GM23338 (cell line): ENCODE data around the gene FOXP1.

Source experiments
- CREB1 ChIP-seq: fragments of 250-450 bp; sonication (Bioruptor Pico); IDR thresholded peaks from 2 replicates; pipeline ENCODE4 v1.5.0; 2020; ENCODE audit warnings: low read depth, mild to moderate bottlenecking, moderate library complexity
- ETS1 ChIP-seq: IDR thresholded peaks from 2 replicates; pipeline ENCODE4 v1.6.1; 2016; ENCODE audit warnings: antibody characterized with exemption
- EZH2 ChIP-seq: fragments of 200-600 bp; sonication (generic); IDR thresholded peaks from one replicate; pipeline ENCODE4 v1.8.0; 2017; ENCODE audit warnings: antibody characterized with exemption, mild to moderate bottlenecking, low read depth; ENCODE audit not compliant: unreplicated experiment
- EZH2phosphoT487 ChIP-seq: fragments of 200-600 bp; sonication (generic); IDR thresholded peaks from one replicate; pipeline ENCODE4 v1.8.1; 2018; ENCODE audit warnings: antibody characterized with exemption; ENCODE audit not compliant: unreplicated experiment
- JUNB ChIP-seq: IDR thresholded peaks from one replicate; pipeline ENCODE4 v1.6.1; 2016; ENCODE audit warnings: antibody characterized with exemption; ENCODE audit not compliant: unreplicated experiment
- NANOG ChIP-seq: IDR thresholded peaks from 2 replicates; pipeline ENCODE4 v1.6.1; 2016; ENCODE audit warnings: antibody characterized with exemption, borderline replicate concordance
- POLR2AphosphoS5 ChIP-seq: IDR thresholded peaks from 2 replicates; pipeline ENCODE4 v1.6.1; 2016; ENCODE audit warnings: antibody characterized with exemption, low read depth
- REST ChIP-seq: IDR thresholded peaks from one replicate; pipeline ENCODE4 v1.6.1; 2018; ENCODE audit warnings: antibody characterized with exemption; ENCODE audit not compliant: unreplicated experiment
- STAT1 ChIP-seq: IDR thresholded peaks from one replicate; pipeline ENCODE4 v1.6.1; 2016; ENCODE audit warnings: antibody characterized with exemption; ENCODE audit not compliant: unreplicated experiment
- ZNF331 ChIP-seq: fragments of 250-450 bp; sonication (Bioruptor Pico); IDR thresholded peaks from 2 replicates; pipeline ENCODE4 v1.5.0; 2020; ENCODE audit warnings: low read depth, mild to moderate bottlenecking, moderate library complexity
- TF ChIP-seq, protein P1 (sequence below), 2 experiments: fragments of 200-600 bp in 1 of 2; sonication (generic) in 1 of 2; conservative IDR thresholded peaks; 2 replicates each; pipeline versions ENCODE4 v1.5.1 to v1.6.1; 2016 to 2017; ENCODE audit warnings: antibody characterized with exemption in 2 of 2, low read depth in 2 of 2, mild to moderate bottlenecking in 2 of 2, moderate library complexity in 1 of 2

GRCh38 chr3:71376911-71377310 is 206.6 kb downstream of the FOXP1 start:
- TF ChIP-seq, protein P1, sequence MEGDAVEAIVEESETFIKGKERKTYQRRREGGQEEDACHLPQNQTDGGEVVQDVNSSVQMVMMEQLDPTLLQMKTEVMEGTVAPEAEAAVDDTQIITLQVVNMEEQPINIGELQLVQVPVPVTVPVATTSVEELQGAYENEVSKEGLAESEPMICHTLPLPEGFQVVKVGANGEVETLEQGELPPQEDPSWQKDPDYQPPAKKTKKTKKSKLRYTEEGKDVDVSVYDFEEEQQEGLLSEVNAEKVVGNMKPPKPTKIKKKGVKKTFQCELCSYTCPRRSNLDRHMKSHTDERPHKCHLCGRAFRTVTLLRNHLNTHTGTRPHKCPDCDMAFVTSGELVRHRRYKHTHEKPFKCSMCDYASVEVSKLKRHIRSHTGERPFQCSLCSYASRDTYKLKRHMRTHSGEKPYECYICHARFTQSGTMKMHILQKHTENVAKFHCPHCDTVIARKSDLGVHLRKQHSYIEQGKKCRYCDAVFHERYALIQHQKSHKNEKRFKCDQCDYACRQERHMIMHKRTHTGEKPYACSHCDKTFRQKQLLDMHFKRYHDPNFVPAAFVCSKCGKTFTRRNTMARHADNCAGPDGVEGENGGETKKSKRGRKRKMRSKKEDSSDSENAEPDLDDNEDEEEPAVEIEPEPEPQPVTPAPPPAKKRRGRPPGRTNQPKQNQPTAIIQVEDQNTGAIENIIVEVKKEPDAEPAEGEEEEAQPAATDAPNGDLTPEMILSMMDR (conservative IDR thresholded peaks at IDR 0.05; ENCODE audit: low read depth in 2 of 2), result no peak
- TF ChIP-seq POLR2AphosphoS5 (no peak), REST (no peak), CREB1 (CRISPR knock-in tag) (no peak), EZH2phosphoT487 (no peak), EZH2 (no peak), STAT1 (no peak), ETS1 (no peak), ZNF331 (no peak), JUNB (no peak), NANOG (no peak)
